ENCODE measurements around the gene SLC6A7.
"Not testable (repeated sequence)": the region's sequence is repeated elsewhere in the genome, so short reads cannot be mapped to it uniquely, and the experiment has no call there.

The SLC6A7 gene

GRCh38 chr5:150245808-150246207 lies 55.9 kb downstream of the SLC6A7 start:
- DNase-seq = no peak

GRCh38 chr5:150246429-150246828 lies 56.6 kb downstream of the SLC6A7 start:
- DNase-seq = no peak

- no peak for DNase-seq
Measured at GRCh38 chr5:150246835-150247234, 57.0 kb downstream of the SLC6A7 start.

- DNase-seq = no peak
Measured at GRCh38 chr5:150247726-150248125, 57.9 kb downstream of the SLC6A7 start.

GRCh38 chr5:150248493-150248892 lies 58.6 kb downstream of the SLC6A7 start:
- not testable (repeated sequence) for DNase-seq

GRCh38 chr5:150248946-150249345 lies 59.1 kb downstream of the SLC6A7 start:
- no peak for DNase-seq

GRCh38 chr5:150249744-150250143 lies 59.9 kb downstream of the SLC6A7 start:
- DNase-seq = no peak

- no peak for DNase-seq
Measured at GRCh38 chr5:150251504-150251903, 61.6 kb downstream of the SLC6A7 start.

- DNase-seq = no peak
Measured at GRCh38 chr5:150252489-150252888, 62.6 kb downstream of the SLC6A7 start.

GRCh38 chr5:150253416-150254208 lies 63.8 kb downstream of the SLC6A7 start:
- DNase-seq = no peak

- no peak for DNase-seq
Measured at GRCh38 chr5:150254363-150254762, 64.5 kb downstream of the SLC6A7 start.

- DNase-seq = no peak
Measured at GRCh38 chr5:150254774-150255173, 64.9 kb downstream of the SLC6A7 start.

GRCh38 chr5:150255659-150256409 lies 66.0 kb downstream of the SLC6A7 start:
- DNase-seq = no peak

- DNase-seq = no peak
Measured at GRCh38 chr5:150256410-150257064, 66.7 kb downstream of the SLC6A7 start.

- DNase-seq = no peak
Measured at GRCh38 chr5:150257424-150257823, 67.6 kb downstream of the SLC6A7 start.

GRCh38 chr5:150258130-150258529 lies 68.3 kb downstream of the SLC6A7 start:
- no peak for DNase-seq
